ACC112 (cell line): ENCODE measurements around the gene CA7.
"Not testable (repeated sequence)": the region's sequence is repeated elsewhere in the genome, so short reads cannot be mapped to it uniquely, and the experiment has no call there.

Source experiments
- H2AFZ ChIP-seq: fragments of 200-600 bp; sonication (generic); one replicate; pipeline ENCODE4 v1.6.0; 2017; ENCODE audit warnings: antibody characterized with exemption, low read length; ENCODE audit not compliant: unreplicated experiment
- H3K27ac ChIP-seq: fragments of 200-600 bp; sonication (generic); 2 replicates; pipeline ENCODE4 v1.5.1; 2014; ENCODE audit warnings: low read depth, mild to moderate bottlenecking, antibody characterized with exemption, low read length, moderate library complexity
- H3K27me3 ChIP-seq: fragments of 200-600 bp; sonication (generic); 2 replicates; pipeline ENCODE4 v1.6.1; 2014; ENCODE audit warnings: mild to moderate bottlenecking, antibody characterized with exemption, low read length, moderate library complexity, mixed read lengths; ENCODE audit not compliant: insufficient read depth
- H3K36me3 ChIP-seq: fragments of 200-600 bp; sonication (generic); 2 replicates; pipeline ENCODE4 v1.6.1; 2016; ENCODE audit warnings: mild to moderate bottlenecking, antibody characterized with exemption, low read length, moderate library complexity, mixed read lengths; ENCODE audit not compliant: insufficient read depth
- H3K4me1 ChIP-seq: fragments of 200-600 bp; sonication (generic); one replicate; pipeline ENCODE4 v1.6.1; 2016; ENCODE audit warnings: low read length, mixed read lengths; ENCODE audit not compliant: insufficient read depth, unreplicated experiment, control insufficient read depth
- H3K4me3 ChIP-seq: fragments of 200-600 bp; sonication (generic); 2 replicates; pipeline ENCODE4 v1.5.1; 2014; ENCODE audit warnings: mild to moderate bottlenecking, low read depth, low read length
- H3K79me2 ChIP-seq: fragments of 200-600 bp; sonication (generic); one replicate; pipeline ENCODE4 v1.6.0; 2016; ENCODE audit warnings: low read length; ENCODE audit not compliant: control insufficient read depth, unreplicated experiment, insufficient read depth

CA7 gene

GRCh38 chr16:66856184-66856730, 12.0 kb downstream of the CA7 start:
- no peaks in the 10 kb centered on the region for H3K79me2 ChIP-seq
- peaks cover 5% of the 10 kb centered on the region for H3K4me1 ChIP-seq
- H3K36me3 ChIP-seq = no peaks in the 10 kb centered on the region
- H3K27me3 ChIP-seq = no peaks in the 10 kb centered on the region
- no peak overlapping the region for H3K27ac ChIP-seq
- no peak overlapping the region for H3K4me3 ChIP-seq
- no peak overlapping the region for H2AFZ ChIP-seq

GRCh38 chr16:66856801-66857200, 12.6 kb downstream of the CA7 start:
- Histone ChIP-seq H3K27me3 (no peaks in the 10 kb centered on the region), H3K4me1 (peaks cover 5% of the 10 kb centered on the region), H2AFZ (no peak overlapping the region), H3K79me2 (no peaks in the 10 kb centered on the region), H3K36me3 (no peaks in the 10 kb centered on the region), H3K27ac (no peak overlapping the region), H3K4me3 (no peak overlapping the region)

GRCh38 chr16:66857437-66857836, 13.2 kb downstream of the CA7 start:
- Histone ChIP-seq H2AFZ (no peak overlapping the region), H3K79me2 (no peaks in the 10 kb centered on the region), H3K27me3 (no peaks in the 10 kb centered on the region), H3K4me1 (peaks cover 5% of the 10 kb centered on the region), H3K4me3 (no peak overlapping the region), H3K36me3 (no peaks in the 10 kb centered on the region), H3K27ac (no peak overlapping the region)

- Histone ChIP-seq H2AFZ (no peak overlapping the region), H3K27me3 (no peaks in the 10 kb centered on the region), H3K4me1 (peaks cover 5% of the 10 kb centered on the region), H3K79me2 (no peaks in the 10 kb centered on the region), H3K27ac (no peak overlapping the region), H3K4me3 (no peak overlapping the region), H3K36me3 (no peaks in the 10 kb centered on the region)
These were observed 14.7 kb downstream of the CA7 start for GRCh38 chr16:66858740-66859396.

GRCh38 chr16:66859397-66860068, 15.3 kb downstream of the CA7 start:
- no peaks in the 10 kb centered on the region for H3K27me3 ChIP-seq

GRCh38 chr16:66862023-66862520, 17.9 kb downstream of the CA7 start:
- Histone ChIP-seq H3K36me3 (no peaks in the 10 kb centered on the region), H3K79me2 (no peaks in the 10 kb centered on the region), H3K27me3 (no peaks in the 10 kb centered on the region), H3K4me3 (no peak overlapping the region), H3K27ac (no peak overlapping the region), H2AFZ (no peak overlapping the region), H3K4me1 (peaks cover 5% of the 10 kb centered on the region)

More at GRCh38 chr16:66859397-66860068, 15.3 kb downstream of the CA7 start:
- H3K79me2 ChIP-seq = no peaks in the 10 kb centered on the region
- peaks cover 5% of the 10 kb centered on the region for H3K4me1 ChIP-seq
- no peak overlapping the region for H3K4me3 ChIP-seq
- no peak overlapping the region for H2AFZ ChIP-seq
- H3K36me3 ChIP-seq = no peaks in the 10 kb centered on the region
- H3K27ac ChIP-seq = no peak overlapping the region

GRCh38 chr16:66863707-66864106, 19.5 kb downstream of the CA7 start:
- Histone ChIP-seq H3K36me3 (no peaks in the 10 kb centered on the region), H3K4me1 (peaks cover 5% of the 10 kb centered on the region), H3K27ac (no peak overlapping the region), H2AFZ (no peak overlapping the region), H3K4me3 (no peak overlapping the region), H3K79me2 (no peaks in the 10 kb centered on the region), H3K27me3 (no peaks in the 10 kb centered on the region)

- Histone ChIP-seq H3K27ac (no peak overlapping the region), H3K27me3 (no peaks in the 10 kb centered on the region), H3K79me2 (no peaks in the 10 kb centered on the region), H3K36me3 (no peaks in the 10 kb centered on the region), H2AFZ (no peak overlapping the region), H3K4me3 (no peak overlapping the region), H3K4me1 (peaks cover 7% of the 10 kb centered on the region)
These were observed 25.2 kb downstream of the CA7 start for GRCh38 chr16:66869424-66869823.

GRCh38 chr16:66871363-66871762, 27.1 kb downstream of the CA7 start:
- peaks cover 20% of the 10 kb centered on the region for H3K4me1 ChIP-seq
- not testable (repeated sequence) for H3K4me3 ChIP-seq, H2AFZ ChIP-seq, H3K27me3 ChIP-seq, H3K36me3 ChIP-seq, H3K79me2 ChIP-seq, H3K27ac ChIP-seq

- H3K79me2 ChIP-seq = no peaks in the 10 kb centered on the region
- H3K4me1 ChIP-seq = peaks cover 20% of the 10 kb centered on the region
- no peak overlapping the region for H3K27ac ChIP-seq
- no peak overlapping the region for H2AFZ ChIP-seq
- H3K4me3 ChIP-seq = no peak overlapping the region
- H3K36me3 ChIP-seq = no peaks in the 10 kb centered on the region
- H3K27me3 ChIP-seq = no peaks in the 10 kb centered on the region
These were observed 27.6 kb downstream of the CA7 start for GRCh38 chr16:66871840-66872239.

- Histone ChIP-seq H2AFZ (peak overlapping the region; percentile 61), H3K4me1 (peaks cover 20% of the 10 kb centered on the region), H3K27me3 (no peaks in the 10 kb centered on the region), H3K27ac (peak overlapping the region; percentile 21; the same call in 1 of the 2 replicates), H3K36me3 (no peaks in the 10 kb centered on the region), H3K79me2 (no peaks in the 10 kb centered on the region), H3K4me3 (peak overlapping the region; percentile 76)
These were observed 28.3 kb downstream of the CA7 start for GRCh38 chr16:66872559-66872942.
